Measurements from ENCODE around the gene RELN. TPM values are rescaled to one million over a fixed set of nuclear protein-coding genes. Genes with fewer than 3 reads are reported as not detected.

The RELN gene
- total and polyA plus RNA-seq, 10 donors, result 0.03 to 7.6 (median 1.0) TPM

- TF ChIP-seq POLR2AphosphoS5 (IDR thresholded peaks at IDR 0.05) (no peak), POLR2A (IDR thresholded peaks at IDR 0.05) (no peak), CTCF (IDR thresholded peaks at IDR 0.05 in 8 of 11, conservative IDR thresholded peaks at IDR 0.05 in 3 of 11) (no peak)
- no peaks in the 10 kb centered on the region for H3K9me3 ChIP-seq
- no peak for DNase-seq
- H3K4me1 ChIP-seq, result no peaks in the 10 kb centered on the region
- H3K36me3 ChIP-seq, result no peaks in the 10 kb centered on the region
- H3K4me3 ChIP-seq, result no peak overlapping the region
- intact Hi-C loops (cut with DNase I; ENCODE audit: low total_unique reads), result no loop called here
- H3K27me3 ChIP-seq (replicated peaks in 1 of 7), result no peaks in the 10 kb centered on the region
- 71 to 78% (median 73%) methylated on average over 6 of the region's 6 CpGs for WGBS, 5 donors
- no peak overlapping the region for H3K27ac ChIP-seq
Observed at GRCh38 chr7:103777440-103777839, 212.0 kb downstream of the RELN start.

GRCh38 chr7:103773726-103774125 lies 215.7 kb downstream of the RELN start:
- DNase-seq, result no peak
- intact Hi-C loops (cut with DNase I; ENCODE audit: low total_unique reads), result no loop called here
- Histone ChIP-seq H3K27me3 (replicated peaks in 1 of 7) (no peaks in the 10 kb centered on the region), H3K4me1 (no peaks in the 10 kb centered on the region), H3K36me3 (no peaks in the 10 kb centered on the region), H3K27ac (no peak overlapping the region), H3K9me3 (no peaks in the 10 kb centered on the region), H3K4me3 (no peak overlapping the region)
- TF ChIP-seq POLR2AphosphoS5 (IDR thresholded peaks at IDR 0.05), result no peak
- TF ChIP-seq CTCF (IDR thresholded peaks at IDR 0.05 in 8 of 11, conservative IDR thresholded peaks at IDR 0.05 in 3 of 11), result no peak
- TF ChIP-seq POLR2A (IDR thresholded peaks at IDR 0.05), result no peak
- WGBS, 5 donors, result 82 to 86% (median 83%) methylated on average over 7 of the region's 7 CpGs

GRCh38 chr7:103772171-103772773 lies 217.2 kb downstream of the RELN start:
- Histone ChIP-seq H3K4me1 (no peaks in the 10 kb centered on the region), H3K36me3 (no peaks in the 10 kb centered on the region), H3K9me3 (no peaks in the 10 kb centered on the region), H3K27me3 (replicated peaks in 1 of 7) (no peaks in the 10 kb centered on the region), H3K4me3 (no peak overlapping the region), H3K27ac (no peak overlapping the region)
- intact Hi-C loops (cut with DNase I; ENCODE audit: low total_unique reads), result no loop called here
- no peak for DNase-seq
- 57 to 77% (median 65%) methylated on average over 2 of the region's 2 CpGs for WGBS, 5 donors
- TF ChIP-seq CTCF (IDR thresholded peaks at IDR 0.05 in 8 of 11, conservative IDR thresholded peaks at IDR 0.05 in 3 of 11) (no peak), POLR2A (IDR thresholded peaks at IDR 0.05) (no peak), POLR2AphosphoS5 (IDR thresholded peaks at IDR 0.05) (no peak)

- intact Hi-C loops (cut with DNase I; ENCODE audit: low total_unique reads), result no loop called here
- TF ChIP-seq POLR2A (IDR thresholded peaks at IDR 0.05), result no peak
- TF ChIP-seq POLR2AphosphoS5 (IDR thresholded peaks at IDR 0.05), result no peak
- TF ChIP-seq CTCF (IDR thresholded peaks at IDR 0.05 in 8 of 11, conservative IDR thresholded peaks at IDR 0.05 in 3 of 11), result no peak
- Histone ChIP-seq H3K9me3 (no peaks in the 10 kb centered on the region), H3K4me3 (no peak overlapping the region), H3K27me3 (replicated peaks in 1 of 7) (no peaks in the 10 kb centered on the region), H3K36me3 (no peaks in the 10 kb centered on the region), H3K4me1 (no peaks in the 10 kb centered on the region), H3K27ac (no peak overlapping the region)
- DNase-seq, result no peak
- WGBS, 5 donors, result 71 to 83% (median 74%) methylated on average over 2 of the region's 2 CpGs
Observed at GRCh38 chr7:103771294-103771693, 218.2 kb downstream of the RELN start.

Measured in spleen (tissue), 11 donors.